Measurements from ENCODE around the gene ANKRD33B.

- TF ChIP-seq CTCF (IDR thresholded peaks at IDR 0.05) (no peak), POLR2AphosphoS5 (IDR thresholded peaks at IDR 0.05) (no peak), POLR2A (IDR thresholded peaks at IDR 0.05) (no peak)
These were observed 136.1 kb downstream of the ANKRD33B start for GRCh38 chr5:10699987-10700386.
